ENCODE data around the gene UNC5B.

UNC5B gene

DNA sequence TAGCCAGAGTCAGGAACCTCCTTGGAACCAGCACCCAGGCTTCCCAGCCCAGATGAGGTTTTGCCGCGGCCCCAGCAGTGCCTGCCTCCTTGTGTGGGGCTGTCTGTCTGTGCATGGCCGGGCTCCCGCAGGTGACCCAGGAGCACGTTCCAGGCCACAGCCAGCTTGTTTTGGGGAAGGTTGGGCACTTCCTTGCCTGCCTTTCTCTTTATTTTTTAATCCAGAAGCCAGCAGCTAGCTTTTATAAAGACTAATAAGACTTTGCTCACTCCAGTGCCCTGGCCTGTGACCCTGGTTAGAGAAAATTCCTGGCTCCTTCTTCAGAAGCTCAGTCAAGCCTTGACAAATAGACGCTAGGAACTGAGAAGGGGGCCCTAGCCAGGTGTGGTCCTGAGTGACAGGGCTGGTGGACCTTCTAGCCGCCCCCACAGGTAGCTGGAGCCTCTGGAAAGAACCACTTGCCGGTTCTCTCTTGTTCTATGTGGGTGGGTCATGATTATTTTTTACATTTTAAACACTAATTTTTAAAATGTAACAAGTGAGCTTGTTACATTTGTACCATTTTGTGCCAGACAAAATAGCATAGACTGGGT lies 107.5 kb downstream of the UNC5B start:
- no peak for DNase-seq

GRCh38 chr10:71320592-71320991 lies 108.2 kb downstream of the UNC5B start:
- no peak for DNase-seq

DNA sequence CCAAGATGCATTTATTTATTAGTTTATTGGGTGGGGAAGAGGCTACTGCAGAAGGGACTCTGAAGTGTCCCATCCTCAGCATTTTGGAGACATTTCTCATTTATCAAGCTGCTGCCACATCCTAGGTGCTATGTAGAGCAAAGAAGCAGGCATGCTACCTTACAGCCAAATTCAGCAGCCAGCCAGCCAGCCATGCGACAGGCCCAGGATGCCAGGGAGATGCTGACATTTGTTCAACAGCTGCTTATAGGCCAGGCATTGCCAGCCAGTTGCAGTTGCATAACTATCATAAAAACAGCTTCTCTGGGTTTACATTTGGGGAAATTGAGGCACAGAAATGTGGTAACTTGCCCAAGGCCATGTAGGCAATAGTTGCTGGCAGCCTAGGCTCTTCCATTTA lies 109.0 kb downstream of the UNC5B start:
- DNase-seq, result no peak

DNA sequence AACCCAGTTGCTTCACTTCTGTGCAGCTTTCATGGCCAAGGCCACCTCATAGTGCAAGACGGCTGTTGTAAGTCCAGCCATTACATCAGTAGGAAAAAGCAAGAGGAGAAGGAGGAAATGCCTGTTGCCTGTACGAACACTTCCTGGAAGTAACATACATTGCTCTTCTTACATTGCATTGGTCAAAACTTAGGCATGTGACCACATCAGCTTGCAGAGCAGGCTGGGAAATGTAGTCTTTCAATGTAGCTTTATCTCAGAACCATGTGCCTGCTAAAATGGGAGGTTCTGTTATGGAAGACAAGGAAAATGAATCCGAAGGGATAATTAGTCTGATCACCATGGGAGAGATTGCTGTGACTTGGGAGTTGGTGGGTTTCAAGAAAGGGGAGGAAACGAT lies 111.0 kb downstream of the UNC5B start:
- no peak for DNase-seq

GRCh38 chr10:71324743-71325142 lies 112.4 kb downstream of the UNC5B start:
- DNase-seq, result no peak

GRCh38 chr10:71325267-71325666 lies 112.9 kb downstream of the UNC5B start:
- no peak for DNase-seq

DNA sequence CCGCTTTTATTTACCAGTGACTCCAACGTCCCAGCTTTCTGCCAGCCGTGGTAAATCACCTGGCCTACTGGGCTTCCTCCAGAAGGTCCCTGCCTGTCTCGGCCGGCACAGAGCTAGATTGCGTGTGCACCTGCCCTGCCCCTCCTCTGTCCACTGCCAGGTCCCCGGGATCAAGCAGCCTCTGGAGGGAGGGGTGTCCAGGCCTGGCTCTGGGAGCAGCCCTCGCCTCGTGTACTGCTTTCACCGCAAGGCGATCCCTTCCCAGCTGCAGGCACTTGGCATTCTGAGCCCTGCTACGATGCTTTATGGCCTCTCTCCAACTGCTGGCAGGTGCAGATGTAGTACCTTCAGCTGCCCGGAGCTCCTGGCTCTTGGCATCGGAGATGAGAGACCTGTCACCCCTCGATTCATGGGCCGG lies 114.1 kb downstream of the UNC5B start:
- DNase-seq, result no peak

- DNase-seq, result no peak
Observed at GRCh38 chr10:71330789-71331404, 118.5 kb downstream of the UNC5B start.

DNA sequence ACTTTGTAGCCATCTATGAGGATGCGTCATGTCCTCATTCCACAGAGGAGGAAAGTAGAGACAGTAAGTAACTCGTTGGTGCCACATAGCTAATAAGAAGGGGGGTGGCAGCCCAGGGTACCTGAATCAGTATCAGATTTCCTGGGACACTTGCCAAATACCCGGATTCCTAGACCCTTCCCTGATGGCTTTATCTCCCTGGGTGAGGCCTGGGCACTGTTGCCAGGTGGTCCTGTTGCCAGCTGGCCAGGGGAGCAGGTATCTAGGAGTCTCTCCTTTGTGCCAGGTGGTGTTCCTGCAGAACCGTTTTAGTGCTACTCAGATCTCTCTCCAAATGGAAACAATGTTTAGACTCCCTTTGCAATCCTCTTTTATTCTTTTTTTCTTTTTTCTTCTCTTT lies 119.4 kb downstream of the UNC5B start:
- no peak for DNase-seq

GRCh38 chr10:71332466-71332865 lies 120.1 kb downstream of the UNC5B start:
- DNase-seq, result no peak

DNA sequence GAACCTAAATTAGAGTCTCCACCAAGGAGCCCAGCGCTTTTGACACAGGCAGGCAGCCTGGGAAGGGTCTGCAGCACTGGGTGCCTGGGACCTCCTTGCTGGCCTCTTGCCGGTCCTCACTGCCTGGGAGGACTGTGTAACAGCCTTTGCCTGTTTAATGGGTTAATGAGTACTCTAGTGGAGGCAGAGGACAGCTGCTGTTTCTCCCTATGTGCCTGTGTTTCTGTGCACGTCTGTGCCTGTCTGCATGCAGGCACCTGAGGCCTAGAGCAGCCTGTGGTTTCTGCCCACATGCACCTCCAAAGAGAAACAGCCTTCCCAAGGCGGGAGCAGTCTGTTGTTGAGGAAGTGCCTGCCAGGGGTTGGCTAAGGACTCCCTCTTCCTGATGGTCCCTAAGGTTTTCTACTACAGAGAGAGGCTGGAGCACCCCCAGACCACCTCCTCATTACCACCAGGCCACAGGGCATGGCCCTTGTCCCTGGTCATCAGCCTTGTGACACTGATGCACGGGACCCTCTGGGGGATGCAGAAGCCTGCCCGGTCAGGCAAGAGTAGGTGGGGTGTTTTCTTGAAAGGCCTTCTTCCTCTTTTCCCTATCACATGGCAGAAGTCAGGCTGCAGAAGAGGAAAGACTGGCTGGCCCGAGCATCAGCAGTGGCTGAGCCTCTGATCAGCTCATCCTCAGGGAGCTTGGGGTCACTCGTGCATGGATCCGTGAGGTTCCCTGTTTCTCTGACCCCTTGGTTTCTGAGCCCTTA lies 120.9 kb downstream of the UNC5B start:
- DNase-seq, result no peak

GRCh38 chr10:71334221-71334791 lies 121.9 kb downstream of the UNC5B start:
- DNase-seq, result no peak

DNA sequence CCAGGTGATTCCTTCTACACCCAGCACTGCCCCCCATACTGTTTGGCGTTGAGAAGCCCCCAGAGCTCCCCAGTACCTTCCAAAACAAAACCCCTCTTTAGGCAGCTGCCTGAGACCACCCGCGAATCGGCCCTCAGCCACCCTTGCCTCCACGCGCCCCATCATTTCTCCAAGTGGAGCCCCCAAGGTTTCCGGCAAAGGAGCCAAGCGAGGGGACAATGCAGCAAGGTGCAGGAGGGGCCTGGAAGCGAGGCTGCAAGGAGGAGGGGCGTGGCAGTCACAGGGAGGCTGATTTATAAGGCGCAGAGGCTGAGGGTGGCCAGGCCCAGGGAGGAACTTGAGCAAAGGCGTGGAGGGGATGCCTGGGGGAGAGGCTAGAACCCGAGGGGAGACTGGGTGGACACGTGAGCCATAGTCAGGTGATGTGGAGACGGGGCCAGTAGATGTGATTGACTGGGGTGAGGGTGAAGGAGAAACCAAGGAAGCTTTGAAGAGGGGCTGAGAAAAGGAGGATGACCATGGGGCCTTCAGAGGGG lies 122.9 kb downstream of the UNC5B start:
- no peak for DNase-seq

- DNase-seq, result no peak
Observed at GRCh38 chr10:71336632-71337031, 124.3 kb downstream of the UNC5B start.

GRCh38 chr10:71337219-71337701 lies 124.9 kb downstream of the UNC5B start:
- peak; percentile 64 for DNase-seq

DNA sequence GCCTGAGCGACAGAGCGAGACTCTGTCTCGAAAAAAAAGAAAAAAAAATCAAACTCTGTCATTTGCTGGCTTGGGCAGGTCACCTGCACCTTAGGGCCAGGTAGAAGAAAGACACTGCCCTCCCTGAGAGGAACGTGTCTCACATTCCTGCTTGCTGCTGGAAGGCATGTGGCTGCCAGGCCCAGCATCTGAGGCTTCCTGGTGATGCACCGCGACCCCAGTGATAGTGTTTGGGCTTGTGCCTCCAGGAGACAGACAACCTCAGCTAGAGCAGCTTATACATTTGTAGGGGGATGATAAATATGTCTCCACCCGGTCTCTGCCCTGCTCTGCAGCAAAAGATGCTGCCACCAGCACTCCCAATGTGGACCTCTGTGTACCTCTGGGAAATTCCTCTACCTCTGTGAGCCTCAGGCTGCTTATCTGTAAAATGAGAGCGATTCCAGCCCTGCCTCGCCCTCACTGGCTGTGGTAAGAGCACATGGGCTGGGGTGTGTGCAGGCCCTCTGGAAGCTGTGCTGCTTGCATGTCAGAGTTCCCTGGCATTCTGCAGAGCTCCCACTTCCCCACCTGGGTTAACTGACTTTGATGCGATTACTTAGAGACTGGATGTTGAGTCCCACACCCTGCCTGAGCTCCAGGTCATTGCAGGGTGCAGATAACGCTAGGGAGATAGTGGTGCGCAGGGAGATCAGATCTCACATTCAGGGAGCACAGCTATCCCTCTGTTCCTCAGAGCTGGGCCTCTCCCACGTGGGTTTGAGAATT lies 126.5 kb downstream of the UNC5B start:
- no peak for DNase-seq

GRCh38 chr10:71339796-71340589 lies 127.6 kb downstream of the UNC5B start:
- no peak for DNase-seq

GRCh38 chr10:71342573-71343391 lies 130.4 kb downstream of the UNC5B start:
- no peak for DNase-seq

GRCh38 chr10:71343392-71343773 lies 131.0 kb downstream of the UNC5B start:
- DNase-seq, result no peak

GRCh38 chr10:71344154-71344925 lies 132.0 kb downstream of the UNC5B start:
- DNase-seq, result no peak

Data from right kidney (tissue), 1 donor.